ENCODE measurements around the gene LSM14B.
"Not testable (repeated sequence)": the region's sequence is repeated elsewhere in the genome, so short reads cannot be mapped to it uniquely, and the experiment has no call there.

Gene LSM14B

DNA sequence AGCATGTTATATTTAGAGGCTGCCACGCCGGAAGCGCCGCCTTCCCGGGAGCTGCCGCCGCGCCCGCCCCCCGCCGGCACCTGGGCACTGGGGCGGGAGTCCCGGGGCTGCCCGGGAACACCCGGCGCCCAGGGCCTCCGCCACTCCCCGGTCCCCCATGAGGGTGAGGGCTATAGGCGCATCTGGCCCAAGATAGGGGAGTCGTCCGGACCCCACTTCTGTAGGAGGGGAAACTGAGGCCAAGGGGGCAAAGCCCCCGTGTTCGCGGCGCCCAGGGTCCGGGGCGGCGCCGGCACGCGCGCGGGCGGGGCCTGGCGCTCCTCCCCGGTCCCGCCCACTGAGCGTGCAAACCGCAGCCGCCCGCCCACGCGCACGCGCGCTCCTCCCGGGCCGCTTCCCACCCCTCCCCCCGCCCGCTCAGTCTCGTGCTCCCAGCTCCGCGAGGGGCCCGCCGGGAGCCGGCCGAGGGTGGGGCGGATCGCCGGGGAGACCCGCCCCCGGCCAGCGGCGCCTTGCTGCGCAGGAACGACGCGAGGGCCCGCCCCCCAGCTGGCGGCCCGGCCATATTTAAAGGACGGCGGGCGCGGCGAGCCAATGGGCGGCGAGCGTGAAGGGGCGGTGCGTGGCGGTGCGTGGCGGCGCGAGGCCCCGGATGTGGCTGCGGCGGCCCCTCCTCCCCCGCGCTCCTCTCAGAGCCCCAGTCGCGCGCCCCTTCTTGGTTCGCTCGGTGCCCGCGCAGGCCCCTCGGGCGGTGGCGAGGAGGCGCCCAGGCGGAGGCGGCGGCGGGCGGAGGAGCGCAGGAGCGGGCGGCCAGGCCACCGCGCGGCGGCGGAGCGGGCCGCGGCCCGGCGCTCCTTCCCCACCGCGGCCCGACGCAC lies at the start of gene LSM14B:
LSM14B (plus strand) TSS at position 700 of the 878 bp plus-strand sequence. CDS start 192 bp downstream, outside the sequence.
- TF ChIP-seq, protein P1, sequence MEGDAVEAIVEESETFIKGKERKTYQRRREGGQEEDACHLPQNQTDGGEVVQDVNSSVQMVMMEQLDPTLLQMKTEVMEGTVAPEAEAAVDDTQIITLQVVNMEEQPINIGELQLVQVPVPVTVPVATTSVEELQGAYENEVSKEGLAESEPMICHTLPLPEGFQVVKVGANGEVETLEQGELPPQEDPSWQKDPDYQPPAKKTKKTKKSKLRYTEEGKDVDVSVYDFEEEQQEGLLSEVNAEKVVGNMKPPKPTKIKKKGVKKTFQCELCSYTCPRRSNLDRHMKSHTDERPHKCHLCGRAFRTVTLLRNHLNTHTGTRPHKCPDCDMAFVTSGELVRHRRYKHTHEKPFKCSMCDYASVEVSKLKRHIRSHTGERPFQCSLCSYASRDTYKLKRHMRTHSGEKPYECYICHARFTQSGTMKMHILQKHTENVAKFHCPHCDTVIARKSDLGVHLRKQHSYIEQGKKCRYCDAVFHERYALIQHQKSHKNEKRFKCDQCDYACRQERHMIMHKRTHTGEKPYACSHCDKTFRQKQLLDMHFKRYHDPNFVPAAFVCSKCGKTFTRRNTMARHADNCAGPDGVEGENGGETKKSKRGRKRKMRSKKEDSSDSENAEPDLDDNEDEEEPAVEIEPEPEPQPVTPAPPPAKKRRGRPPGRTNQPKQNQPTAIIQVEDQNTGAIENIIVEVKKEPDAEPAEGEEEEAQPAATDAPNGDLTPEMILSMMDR (IDR thresholded peaks at IDR 0.05; ENCODE audit: control extremely low read depth, extremely low read depth, low read depth, missing control alignments) = no peak
- peak; percentile 99 for DNase-seq (ENCODE audit: extremely low spot score)
- ChIA-PET CTCF (interaction anchor here (1.0 to 1.8 kb wide), 3 partner anchors 15 to 111 kb away, joined by 4 to 10 read pairs (median 6); no protein-coding TSS in a partner anchor), POLR2A (interaction anchor here (0.6 to 2.5 kb wide), 5 partner anchors 12 to 55 kb away, joined by 3 to 36 read pairs (median 4); partner anchors contain the start of gene TAF4)

DNA sequence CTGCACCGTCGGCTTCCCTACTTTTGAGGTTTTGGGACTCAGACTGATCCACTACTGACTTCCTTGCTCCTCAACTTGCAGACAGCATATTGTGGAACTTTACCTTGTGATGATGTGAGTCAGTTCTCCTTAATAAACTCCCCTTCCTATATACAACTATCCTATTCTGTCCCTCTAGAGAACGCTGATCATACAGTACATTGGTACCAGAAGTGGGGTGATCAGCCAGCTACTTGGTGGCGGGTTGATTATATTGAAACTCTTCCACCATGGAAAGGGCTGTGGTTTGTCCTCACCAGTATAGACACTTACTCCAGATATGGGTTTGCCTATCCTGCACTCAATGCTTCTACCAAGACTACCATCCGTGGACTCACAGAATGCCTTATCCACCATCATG lies 49.0 kb upstream of the LSM14B start:
- TF ChIP-seq, protein P1 (IDR thresholded peaks at IDR 0.05; ENCODE audit: control extremely low read depth, extremely low read depth, low read depth, missing control alignments) = no peak
- ChIA-PET CTCF (interaction anchor here (0.7 kb wide), 1 partner anchor 12 kb away, joined by 3 read pairs; no protein-coding TSS in a partner anchor), POLR2A (no interaction called here)
- DNase-seq (ENCODE audit: extremely low spot score) = no peak

DNA sequence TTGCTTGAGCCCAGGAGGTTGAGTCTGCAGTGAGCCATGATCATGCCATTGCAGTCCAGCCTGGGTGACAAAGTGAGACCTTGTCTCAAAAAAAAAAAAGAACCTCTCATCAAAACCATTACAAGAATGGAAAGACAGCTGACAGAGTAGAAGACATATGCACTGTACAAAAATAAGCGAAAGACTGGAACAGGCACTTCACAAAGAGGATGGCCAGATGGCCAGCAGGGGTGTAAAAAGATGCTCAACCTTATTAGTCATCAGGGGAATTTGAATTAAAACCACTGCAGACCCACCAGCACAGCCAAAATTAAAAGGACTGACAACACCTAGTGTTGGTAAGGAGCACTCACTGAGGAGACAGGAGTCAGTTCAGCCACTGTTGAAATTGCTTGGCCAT lies 43.1 kb upstream of the LSM14B start:
- DNase-seq (ENCODE audit: extremely low spot score) = no peak
- ChIA-PET CTCF (interaction anchor here (1.0 kb wide), 1 partner anchor 13 kb away, joined by 3 read pairs; no protein-coding TSS in a partner anchor), POLR2A (no interaction called here)
- TF ChIP-seq, protein P1 (IDR thresholded peaks at IDR 0.05; ENCODE audit: control extremely low read depth, extremely low read depth, low read depth, missing control alignments) = no peak

DNA sequence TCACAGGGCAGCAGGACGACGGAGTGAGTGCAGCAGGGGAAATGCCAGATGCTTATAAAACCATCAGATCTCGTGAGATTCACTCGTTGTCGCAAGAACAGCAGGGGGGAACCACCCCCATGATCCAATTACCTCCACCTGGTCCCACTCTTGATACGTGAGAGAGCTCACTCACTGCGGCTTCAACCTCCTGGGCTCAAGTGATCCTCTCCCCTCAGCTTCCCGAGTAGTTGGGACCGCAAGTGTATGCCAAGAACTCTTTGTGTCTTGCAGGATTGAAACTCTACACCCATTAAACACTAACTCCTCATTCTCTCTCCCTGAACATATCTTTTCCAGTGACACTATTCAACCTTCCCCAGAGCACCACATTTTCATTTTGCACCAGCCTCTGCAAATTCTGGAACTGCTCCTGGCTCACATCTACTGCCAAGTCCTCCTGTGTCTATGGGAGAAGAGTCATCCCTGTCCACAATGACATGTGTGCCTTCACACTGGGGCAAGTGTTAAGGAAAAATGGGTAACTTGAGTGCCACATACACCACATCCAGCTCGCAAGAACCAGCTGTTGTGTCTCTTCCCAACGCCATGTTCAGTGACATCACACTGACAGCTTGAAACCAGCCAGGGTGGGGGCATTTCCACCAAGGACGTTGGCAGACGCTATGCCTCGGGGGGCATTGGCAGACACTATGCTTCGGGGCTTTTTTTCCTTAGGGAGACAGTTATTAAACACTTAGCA lies 41.9 kb upstream of the LSM14B start:
- TF ChIP-seq, protein P1 (IDR thresholded peaks at IDR 0.05; ENCODE audit: control extremely low read depth, extremely low read depth, low read depth, missing control alignments) = no peak
- ChIA-PET POLR2A (no interaction called here), CTCF (interaction anchor here (1.0 kb wide), 1 partner anchor 10 kb away, joined by 3 read pairs; no protein-coding TSS in a partner anchor)
- DNase-seq (ENCODE audit: extremely low spot score) = no peak

DNA sequence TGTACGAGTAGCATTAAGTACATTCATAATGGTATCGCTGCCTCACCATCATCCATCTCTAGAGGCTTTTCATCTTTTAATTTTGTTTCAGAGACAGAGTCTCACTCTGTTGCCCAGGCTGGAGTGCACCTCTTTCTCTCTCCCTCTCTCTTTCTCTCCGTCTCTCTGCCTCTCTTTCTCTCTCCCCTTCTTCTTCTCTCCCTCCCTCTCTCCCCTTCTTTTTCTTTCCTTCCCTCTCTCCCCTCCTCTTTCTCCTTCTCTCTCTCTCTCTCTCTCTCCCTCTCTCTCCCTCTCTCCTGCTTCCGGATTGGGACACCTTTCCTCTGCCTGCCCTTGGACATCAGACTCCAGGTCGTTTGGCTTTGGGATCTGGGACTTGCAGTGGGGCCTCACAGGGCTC lies 39.0 kb upstream of the LSM14B start:
- ChIA-PET POLR2A (no interaction called here), CTCF (no interaction called here)
- TF ChIP-seq, protein P1 (IDR thresholded peaks at IDR 0.05; ENCODE audit: control extremely low read depth, extremely low read depth, low read depth, missing control alignments) = no peak
- no peak for DNase-seq (ENCODE audit: extremely low spot score)

DNA sequence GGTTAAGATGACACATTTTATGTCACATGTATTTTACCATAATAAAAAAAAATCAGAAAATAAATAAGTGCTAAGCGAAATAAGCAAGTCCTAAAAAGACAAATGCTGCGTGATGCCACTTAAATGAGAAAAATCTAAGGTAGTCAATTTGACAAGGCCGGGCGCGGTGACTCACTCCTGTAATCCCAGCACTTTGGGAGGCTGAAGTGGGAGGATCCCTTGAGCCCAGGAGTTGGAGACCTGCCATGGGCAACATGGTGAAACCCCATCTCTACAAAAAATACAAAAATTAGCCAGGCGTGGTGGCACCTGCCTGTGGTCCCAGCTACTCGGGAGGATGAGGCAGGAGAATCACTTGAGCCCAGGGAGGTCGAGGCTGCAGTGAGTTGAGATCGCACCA lies 38.1 kb upstream of the LSM14B start:
- DNase-seq (ENCODE audit: extremely low spot score); CTCF ChIA-PET; POLR2A ChIA-PET: not testable (repeated sequence)

Data from GM10248 (cell line).